Neuronal stem cell (in vitro differentiated cells): ENCODE results near the gene PCDH12.

Experiments used
- DNase-seq: peaks from one replicate; pipeline ENCODE4 v3.0.0-alpha.2; 2013; ENCODE audit warnings: low spot score
- H2AFZ ChIP-seq: one replicate; pipeline ENCODE4 v1.6.1; 2013; ENCODE audit warnings: mild to moderate bottlenecking, low read length, inconsistent platforms
- H2AK5ac ChIP-seq: 2 replicates; pipeline ENCODE4 v1.6.1; 2013; ENCODE audit warnings: low read depth, mild to moderate bottlenecking, inconsistent platforms, low read length, moderate library complexity, mixed read lengths
- H2BK120ac ChIP-seq: 2 replicates; pipeline ENCODE4 v1.6.1; 2013; ENCODE audit warnings: low read depth, mild to moderate bottlenecking, inconsistent platforms, low read length, moderate library complexity, mixed read lengths
- H2BK12ac ChIP-seq: one replicate; pipeline ENCODE4 v1.6.1; 2013; ENCODE audit warnings: low read length, inconsistent platforms
- H2BK15ac ChIP-seq: 2 replicates; pipeline ENCODE4 v1.6.1; 2013; ENCODE audit warnings: mild to moderate bottlenecking, low read length, inconsistent platforms, mixed read lengths
- H2BK5ac ChIP-seq: one replicate; pipeline ENCODE4 v1.6.1; 2013; ENCODE audit warnings: inconsistent platforms, mild to moderate bottlenecking, low read length, moderate library complexity
- H3K14ac ChIP-seq: one replicate; pipeline ENCODE4 v1.6.1; 2013; ENCODE audit warnings: low read length, inconsistent platforms
- H3K18ac ChIP-seq: 2 replicates; pipeline ENCODE4 v1.6.1; 2013; ENCODE audit warnings: low read length, inconsistent platforms
- H3K23ac ChIP-seq: 2 replicates; pipeline ENCODE4 v1.6.1; 2013; ENCODE audit warnings: low read depth, mild to moderate bottlenecking, mixed read lengths, low read length, inconsistent platforms; ENCODE audit not compliant: poor library complexity
- H3K27ac ChIP-seq: replicated peaks from 3 replicates; pipeline ENCODE4 v1.5.1; 2013; ENCODE audit warnings: low read length, inconsistent platforms
- H3K27me3 ChIP-seq, 3 experiments: 2 replicates each; pipeline ENCODE4 v1.6.1; 2013; ENCODE audit warnings: low read length in 3 of 3, mild to moderate bottlenecking in 2 of 3, inconsistent platforms in 1 of 3, low read depth in 1 of 3, mixed read lengths in 1 of 3, moderate library complexity in 1 of 3; ENCODE audit not compliant: control insufficient read depth in 3 of 3, insufficient read depth in 3 of 3
- H3K36me3 ChIP-seq, 2 donors: replicated peaks in 1 of 2; 2 replicates each; pipeline ENCODE4 v1.6.1; 2013; ENCODE audit warnings: low read length in 2 of 2; ENCODE audit not compliant: control insufficient read depth in 2 of 2, insufficient read depth in 2 of 2
- H3K4ac ChIP-seq: 2 replicates; pipeline ENCODE4 v1.6.1; 2013; ENCODE audit warnings: inconsistent platforms, mild to moderate bottlenecking, low read length, moderate library complexity
- H3K4me1 ChIP-seq, 2 donors: 1 replicate in 1 of 2; 2 replicates in 1 of 2; pipeline ENCODE4 v1.6.1; 2013; ENCODE audit warnings: low read length in 2 of 2, low read depth in 1 of 2; ENCODE audit not compliant: control insufficient read depth in 2 of 2, insufficient read depth in 1 of 2
- H3K4me2 ChIP-seq: one replicate; pipeline ENCODE4 v1.6.1; 2013; ENCODE audit warnings: mild to moderate bottlenecking, low read length, inconsistent platforms; ENCODE audit not compliant: insufficient read depth, poor library complexity, severe bottlenecking
- H3K4me3 ChIP-seq, 2 donors: 2 replicates each; pipeline ENCODE4 v1.5.1; 2013; ENCODE audit warnings: low read length in 2 of 2, mild to moderate bottlenecking in 2 of 2, inconsistent platforms in 1 of 2, moderate library complexity in 1 of 2
- H3K79me1 ChIP-seq: one replicate; pipeline ENCODE4 v1.6.1; 2013; ENCODE audit warnings: low read depth, mild to moderate bottlenecking, inconsistent platforms, low read length, moderate library complexity
- H3K9ac ChIP-seq: one replicate; pipeline ENCODE4 v1.6.1; 2013; ENCODE audit warnings: mild to moderate bottlenecking, low read depth, low read length, inconsistent platforms; ENCODE audit not compliant: poor library complexity
- H3K9me3 ChIP-seq, 2 donors: replicated peaks in 1 of 2; 2 replicates each; pipeline versions ENCODE3 to v1.6.1; 2013; ENCODE audit warnings: low read length in 2 of 2, mild to moderate bottlenecking in 2 of 2, inconsistent platforms in 1 of 2, low read depth in 1 of 2, mixed read lengths in 1 of 2, moderate library complexity in 1 of 2; ENCODE audit not compliant: control insufficient read depth in 2 of 2, insufficient read depth in 1 of 2
- H4K8ac ChIP-seq: one replicate; pipeline ENCODE4 v1.6.1; 2013; ENCODE audit warnings: low read depth, mild to moderate bottlenecking, inconsistent platforms, low read length, moderate library complexity
- H4K91ac ChIP-seq: one replicate; pipeline ENCODE4 v1.6.1; 2013; ENCODE audit warnings: low read length, low read depth, mild to moderate bottlenecking, inconsistent platforms; ENCODE audit not compliant: poor library complexity
- WGBS, 2 donors: extraction: QIAGEN DNeasy Blood & Tissue Kit; methylation state at CpG; one replicate each; pipeline ENCODE4 v1.1.7; 2013; ENCODE audit warnings: missing lambda C conversion rate in 2 of 2, mixed read lengths in 1 of 2; ENCODE audit not compliant: insufficient read length in 2 of 2, insufficient replicate concordance in 1 of 2; ENCODE audit errors: extremely low coverage in 2 of 2; 5-methylcytosine and 5-hydroxymethylcytosine counted together

PCDH12 gene

GRCh38 chr5:142000704-142001484 lies 42.9 kb upstream of the PCDH12 start:
- no peak overlapping the region for H3K4me3 ChIP-seq
- no peaks in the 10 kb centered on the region for H3K79me1 ChIP-seq
- no peak overlapping the region for H2BK120ac ChIP-seq
- no peak overlapping the region for H3K14ac ChIP-seq
- H3K27ac ChIP-seq: no peak overlapping the region
- H3K4me1 ChIP-seq: no peaks in the 10 kb centered on the region
- H4K8ac ChIP-seq: no peak overlapping the region
- H3K23ac ChIP-seq: no peak overlapping the region
- H3K9ac ChIP-seq: no peak overlapping the region
- no peak overlapping the region for H2BK12ac ChIP-seq
- no peak overlapping the region for H2AFZ ChIP-seq
- peaks cover 36 to 61% of the 10 kb centered on the region in 2 donors for H3K36me3 ChIP-seq
- H4K91ac ChIP-seq: no peak overlapping the region
- H3K4ac ChIP-seq: no peak overlapping the region
- no peak overlapping the region for H2AK5ac ChIP-seq
- no peak overlapping the region for H2BK15ac ChIP-seq
- H3K18ac ChIP-seq: no peak overlapping the region
- no CpG with 5 or more reads among the region's 6 CpGs for WGBS, 2 donors
- no peak overlapping the region for H2BK5ac ChIP-seq
- DNase-seq: no peak
- H3K4me2 ChIP-seq: no peak overlapping the region
- peaks cover 0 to under 1% (median 0%) of the 10 kb centered on the region in 3 experiments for H3K27me3 ChIP-seq
- peaks cover 0 to 2% of the 10 kb centered on the region in 2 donors for H3K9me3 ChIP-seq

- H2BK12ac ChIP-seq: no peak overlapping the region
- peaks cover 29 to 68% of the 10 kb centered on the region in 2 donors for H3K36me3 ChIP-seq
These were observed 42.2 kb upstream of the PCDH12 start for GRCh38 chr5:142000173-142000572.

GRCh38 chr5:141997358-141997960 lies 39.5 kb upstream of the PCDH12 start:
- no CpG with 5 or more reads among the region's 6 CpGs for WGBS, 2 donors
- no peaks in the 10 kb centered on the region for H3K79me1 ChIP-seq
- no peak overlapping the region for H2AK5ac ChIP-seq
- no peak overlapping the region for H3K14ac ChIP-seq
- no peak overlapping the region for H4K91ac ChIP-seq
- H2AFZ ChIP-seq: no peak overlapping the region
- H3K27ac ChIP-seq: no peak overlapping the region
- no peak overlapping the region for H3K4me3 ChIP-seq
- H2BK12ac ChIP-seq: no peak overlapping the region
- no peaks in the 10 kb centered on the region for H3K27me3 ChIP-seq
- no peak overlapping the region for H3K4ac ChIP-seq
- no peaks in the 10 kb centered on the region for H3K4me1 ChIP-seq
- peaks cover 12 to 77% of the 10 kb centered on the region in 2 donors for H3K36me3 ChIP-seq
- no peak overlapping the region for H3K23ac ChIP-seq
- DNase-seq: no peak
- no peak overlapping the region for H2BK5ac ChIP-seq
- H3K4me2 ChIP-seq: no peak overlapping the region
- H2BK15ac ChIP-seq: no peak overlapping the region
- no peak overlapping the region for H2BK120ac ChIP-seq
- peaks cover 0 to 2% of the 10 kb centered on the region in 2 donors for H3K9me3 ChIP-seq
- no peak overlapping the region for H4K8ac ChIP-seq
- no peak overlapping the region for H3K9ac ChIP-seq
- no peak overlapping the region for H3K18ac ChIP-seq

More at GRCh38 chr5:142000173-142000572, 42.2 kb upstream of the PCDH12 start:
- H2AFZ ChIP-seq: no peak overlapping the region
- H2BK5ac ChIP-seq: no peak overlapping the region
- H3K27me3 ChIP-seq: no peaks in the 10 kb centered on the region
- H3K14ac ChIP-seq: no peak overlapping the region
- H4K91ac ChIP-seq: no peak overlapping the region
- H3K79me1 ChIP-seq: no peaks in the 10 kb centered on the region
- no CpG with 5 or more reads among the region's 1 CpG for WGBS, 2 donors
- H3K9me3 ChIP-seq: peaks cover 0 to 2% of the 10 kb centered on the region in 2 donors
- no peak overlapping the region for H3K27ac ChIP-seq
- no peak overlapping the region for H3K4me2 ChIP-seq
- H3K4ac ChIP-seq: no peak overlapping the region
- H3K9ac ChIP-seq: no peak overlapping the region
- H3K18ac ChIP-seq: no peak overlapping the region
- no peak overlapping the region for H2AK5ac ChIP-seq
- no peak overlapping the region for H3K23ac ChIP-seq
- no peak overlapping the region for H2BK120ac ChIP-seq
- no peak overlapping the region for H4K8ac ChIP-seq
- H3K4me3 ChIP-seq: no peak overlapping the region
- no peak for DNase-seq
- no peaks in the 10 kb centered on the region for H3K4me1 ChIP-seq
- H2BK15ac ChIP-seq: no peak overlapping the region

- H2AFZ ChIP-seq: no peak overlapping the region
- H3K9ac ChIP-seq: no peak overlapping the region
- no peak overlapping the region for H3K27ac ChIP-seq
- no peak overlapping the region for H3K23ac ChIP-seq
- no peak overlapping the region for H2BK120ac ChIP-seq
- no peaks in the 10 kb centered on the region for H3K4me1 ChIP-seq
- H3K14ac ChIP-seq: no peak overlapping the region
- no peak for DNase-seq
- no peak overlapping the region for H4K91ac ChIP-seq
- no peaks in the 10 kb centered on the region for H3K79me1 ChIP-seq
- no peak overlapping the region for H2AK5ac ChIP-seq
- H3K4me3 ChIP-seq: no peak overlapping the region
- H3K27me3 ChIP-seq: no peaks in the 10 kb centered on the region
- no CpG with 5 or more reads among the region's 3 CpGs for WGBS, 2 donors
- H3K9me3 ChIP-seq: peaks cover 0 to 2% of the 10 kb centered on the region in 2 donors
- no peak overlapping the region for H3K18ac ChIP-seq
- no peak overlapping the region for H2BK5ac ChIP-seq
- H2BK12ac ChIP-seq: no peak overlapping the region
- no peak overlapping the region for H3K4me2 ChIP-seq
- H4K8ac ChIP-seq: no peak overlapping the region
- H3K4ac ChIP-seq: no peak overlapping the region
- no peak overlapping the region for H2BK15ac ChIP-seq
- peaks cover 3 to 66% of the 10 kb centered on the region in 2 donors for H3K36me3 ChIP-seq
These were observed 37.7 kb upstream of the PCDH12 start for GRCh38 chr5:141995656-141996055.
